ENCODE results near the gene TUT4.

The TUT4 gene

DNA sequence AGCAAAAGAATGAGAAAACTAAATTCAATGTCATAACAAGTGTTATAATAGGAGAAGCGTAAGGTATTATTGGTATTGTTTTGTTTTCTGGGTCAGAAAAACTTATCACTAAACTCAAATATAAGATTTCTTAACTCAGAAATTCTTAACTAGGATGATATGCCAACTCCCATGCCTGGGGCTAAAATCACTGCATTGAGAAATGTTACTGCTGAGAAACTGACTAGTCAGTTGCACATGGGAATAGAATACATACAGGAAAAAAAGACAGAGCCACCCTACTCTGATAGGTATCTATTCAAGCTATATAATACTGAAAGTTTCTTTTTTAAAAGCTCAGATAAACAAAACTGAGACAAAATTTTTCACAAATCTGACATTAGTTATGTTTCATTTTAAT, 92.2 kb downstream of the TUT4 start:
- no peak for DNase-seq

DNA sequence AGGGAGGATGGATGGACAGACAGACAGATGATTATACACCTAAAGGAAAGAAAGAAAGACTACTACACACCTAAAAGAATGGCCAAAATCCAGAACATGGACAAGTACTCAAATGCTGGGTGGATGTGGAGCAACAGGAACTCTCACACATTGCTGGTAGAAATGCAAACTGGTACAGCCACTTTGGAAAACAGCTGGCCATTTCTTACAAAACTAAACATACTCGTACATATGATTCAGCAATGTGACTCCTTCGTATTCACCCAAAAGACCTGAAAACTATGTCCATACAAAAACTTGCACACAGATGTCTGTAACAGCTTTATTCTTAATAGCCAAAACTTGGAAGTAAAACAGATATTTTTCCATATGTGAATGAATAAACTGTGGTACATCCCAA, 97.2 kb downstream of the TUT4 start:
- DNase-seq: no peak

DNA sequence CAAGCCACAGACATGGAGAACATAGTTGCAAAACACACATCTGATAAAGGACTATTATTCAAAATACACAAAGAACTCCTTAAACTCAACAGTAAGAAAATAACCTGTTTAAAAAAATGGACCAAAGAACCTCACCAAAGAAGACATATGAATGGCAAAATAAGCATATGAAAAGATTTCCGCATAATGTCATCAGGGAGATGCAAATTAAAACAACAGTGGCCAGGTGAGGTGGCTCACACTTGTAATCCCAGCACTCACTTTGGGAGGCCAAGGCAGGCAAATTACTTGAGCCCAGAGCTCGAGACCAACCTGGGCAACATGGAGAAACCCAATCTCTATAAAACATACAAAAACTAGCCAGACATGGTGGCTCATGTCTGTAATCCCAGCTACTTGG, 98.1 kb downstream of the TUT4 start:
- no peak for DNase-seq

- no peak for DNase-seq
Observed at GRCh38 chr1:52454127-52454526, 98.8 kb downstream of the TUT4 start.

GRCh38 chr1:52444463-52444862, 108.4 kb downstream of the TUT4 start:
- peak; percentile 79 for DNase-seq

DNA sequence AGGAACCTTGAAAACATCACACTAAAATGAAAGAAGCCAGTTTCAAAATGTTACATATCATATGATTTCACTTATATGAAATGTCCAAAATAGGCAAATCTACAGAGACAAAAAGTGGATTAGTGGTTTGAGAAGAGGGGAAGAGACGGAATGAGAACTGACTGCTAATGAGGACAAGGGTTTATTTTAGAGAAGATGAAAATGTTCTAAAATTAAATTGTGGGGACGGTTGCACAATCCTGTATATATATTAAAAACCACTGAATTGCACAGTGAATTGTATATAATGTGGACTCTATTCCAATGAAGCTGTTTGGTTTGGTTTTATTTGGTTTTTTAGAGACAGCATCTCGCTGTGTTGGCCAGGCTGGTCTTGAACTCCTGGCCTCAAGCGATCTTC, 112.9 kb downstream of the TUT4 start:
- no peak for DNase-seq

- no peak for DNase-seq
Observed at GRCh38 chr1:52436817-52437216, 116.1 kb downstream of the TUT4 start.

DNA sequence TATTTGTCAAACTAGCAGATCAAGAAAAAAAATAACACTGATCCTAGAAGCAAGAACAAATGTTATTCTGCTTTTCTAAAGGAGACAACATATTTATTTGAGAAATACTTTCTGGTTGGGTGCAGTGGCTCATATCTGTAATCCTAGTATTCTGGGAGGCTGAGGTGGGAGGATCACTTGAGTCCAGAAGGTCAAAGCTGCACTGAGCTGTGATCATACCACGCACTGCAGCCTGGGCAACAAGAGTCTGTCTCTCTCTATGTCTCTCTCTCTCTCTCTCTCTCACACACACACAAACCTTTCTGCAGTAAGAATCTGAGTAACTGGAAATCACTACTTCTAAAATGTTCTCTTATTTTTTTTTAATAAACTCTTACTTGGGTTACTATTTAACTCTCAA, 117.2 kb downstream of the TUT4 start:
- DNase-seq: no peak

DNA sequence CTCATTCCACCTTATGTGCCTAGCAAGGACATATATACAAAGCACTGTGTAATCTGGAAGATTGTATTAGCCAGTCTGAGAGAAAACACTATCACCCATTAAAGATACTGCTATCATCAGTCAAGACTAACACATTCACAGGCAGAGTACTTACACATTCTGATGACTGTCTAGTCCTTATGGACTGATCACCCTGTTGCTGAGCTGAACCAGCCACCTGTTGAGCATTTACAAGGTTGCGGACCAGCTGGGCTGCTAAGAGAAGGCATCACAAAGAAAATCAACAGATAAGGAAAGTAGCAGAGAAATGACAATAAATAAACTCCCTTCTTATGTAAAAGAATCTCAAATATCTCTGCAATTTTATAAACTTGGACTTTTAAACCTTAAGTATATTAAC, 117.7 kb downstream of the TUT4 start:
- peak; percentile 26 for DNase-seq

- DNase-seq: no peak
Observed at GRCh38 chr1:52432807-52433206, 120.1 kb downstream of the TUT4 start.

DNA sequence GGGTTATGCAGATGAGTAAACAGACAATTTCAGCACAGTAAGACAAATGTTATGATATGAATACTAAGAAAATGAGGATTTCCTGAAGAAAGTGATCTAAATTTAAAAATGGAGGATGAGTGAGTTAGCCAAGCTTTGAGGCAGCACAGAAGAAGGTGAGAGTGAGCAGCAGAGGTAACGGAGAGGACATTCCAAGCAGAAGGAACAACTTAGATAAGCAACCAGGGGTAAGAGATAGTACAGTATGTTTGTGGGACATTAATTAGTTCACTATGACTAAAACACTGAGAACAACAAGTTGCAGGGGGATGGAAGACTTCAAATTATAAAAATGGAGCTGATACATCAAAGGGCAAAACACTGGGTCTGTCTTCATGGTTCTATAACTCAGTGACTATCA, 125.7 kb downstream of the TUT4 start:
- DNase-seq: no peak

- no peak for DNase-seq
Observed at GRCh38 chr1:52426371-52426770, 126.5 kb downstream of the TUT4 start.

DNA sequence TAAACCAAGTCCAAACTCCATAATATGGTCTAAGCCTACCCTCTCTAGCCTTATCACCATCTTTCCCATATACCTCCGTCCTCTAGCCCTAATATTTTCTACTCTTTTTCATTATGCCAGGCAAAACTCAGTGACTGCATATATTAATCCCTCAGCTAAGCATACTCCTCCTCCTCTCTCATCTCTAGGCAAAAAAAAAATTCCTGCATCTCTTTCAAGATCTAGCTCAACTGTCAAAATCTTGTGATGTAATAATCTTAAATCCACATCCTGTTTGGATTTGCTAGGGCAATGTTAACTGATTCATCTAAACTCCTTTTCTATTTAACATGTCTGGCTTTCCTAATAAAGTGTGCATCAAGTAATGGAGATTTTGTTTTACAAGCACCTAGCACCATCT, 128.1 kb downstream of the TUT4 start:
- no peak for DNase-seq

DNA sequence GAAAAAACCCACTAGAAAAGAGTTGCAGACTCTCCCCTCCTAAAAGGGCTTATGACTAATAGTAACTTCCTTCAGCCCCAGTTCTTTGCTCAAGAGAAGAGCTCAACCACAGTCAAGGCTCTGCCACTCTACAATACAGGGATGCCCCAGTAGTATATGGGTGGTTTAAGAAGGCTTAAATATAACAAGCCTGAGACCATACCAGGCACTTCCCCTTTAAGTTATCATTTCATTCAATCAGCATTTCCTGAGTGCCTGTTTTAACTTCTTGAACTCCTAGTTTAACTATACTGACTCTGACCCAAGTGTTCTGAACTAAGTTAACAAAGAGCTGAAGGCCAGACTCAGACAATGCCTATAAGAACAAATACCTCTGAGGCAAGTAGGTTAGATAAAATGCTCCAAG, 128.7 kb downstream of the TUT4 start:
- no peak for DNase-seq

- DNase-seq: no peak
Observed at GRCh38 chr1:52423771-52424170, 129.1 kb downstream of the TUT4 start.

- DNase-seq: no peak
Observed at GRCh38 chr1:52423055-52423454, 129.8 kb downstream of the TUT4 start.

DNA sequence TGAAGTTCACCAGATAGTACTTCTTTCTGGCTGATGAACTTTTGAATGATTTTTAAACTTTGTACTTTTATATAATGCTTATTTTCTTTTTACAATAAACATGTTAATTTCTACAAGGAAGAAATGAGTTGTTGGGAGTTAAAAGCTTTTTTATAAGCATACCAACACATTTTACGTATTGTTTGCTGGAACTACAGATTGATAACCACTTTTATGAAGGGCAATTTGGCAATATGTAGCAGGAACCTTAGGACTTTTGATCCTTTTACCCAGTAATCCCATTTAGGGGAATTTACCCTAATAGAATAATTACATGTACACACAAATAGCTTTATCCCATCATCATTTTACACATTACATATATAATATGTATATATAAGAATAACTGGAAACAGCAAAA, 132.2 kb downstream of the TUT4 start:
- peak; percentile 37 for DNase-seq

- DNase-seq: no peak
Observed at GRCh38 chr1:52416811-52417210, 136.1 kb downstream of the TUT4 start.

GRCh38 chr1:52414942-52415341, 137.9 kb downstream of the TUT4 start:
- no peak for DNase-seq

GRCh38 chr1:52413410-52413989, 139.4 kb downstream of the TUT4 start:
- DNase-seq: no peak

DNA sequence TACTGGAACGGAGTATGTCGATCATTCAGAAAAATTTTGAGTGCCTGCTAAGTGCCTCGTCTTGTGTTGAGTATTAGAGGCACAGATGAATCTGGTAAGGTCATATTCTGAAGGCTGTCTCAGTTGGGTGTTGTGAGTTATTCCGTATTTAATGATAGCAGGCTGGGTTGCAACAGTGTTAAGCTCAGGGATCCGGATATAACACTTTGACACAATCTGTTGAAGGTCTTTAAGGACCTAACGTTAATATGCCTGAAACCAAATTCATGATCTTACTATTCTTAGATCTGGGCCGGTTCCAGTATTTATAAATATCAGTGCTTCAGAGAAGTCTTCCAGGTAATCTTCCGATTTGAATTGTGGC, 147.9 kb downstream of the TUT4 start:
- no peak for DNase-seq

- DNase-seq: peak; percentile 100
Observed at GRCh38 chr1:52404116-52404974, 148.5 kb downstream of the TUT4 start, which contains the start of the genes ORC1 and PRPF38A. Gene ORC1, minus strand, starts transcription at chr1:52404423. Its CDS starts 2,200 bp downstream, at chr1:52402223. Gene PRPF38A, plus strand, starts transcription at chr1:52404602. Its CDS starts 148 bp downstream, at chr1:52404750.

- peak; percentile 71 for DNase-seq
Observed at GRCh38 chr1:52403566-52404115, 149.3 kb downstream of the TUT4 start.

DNA sequence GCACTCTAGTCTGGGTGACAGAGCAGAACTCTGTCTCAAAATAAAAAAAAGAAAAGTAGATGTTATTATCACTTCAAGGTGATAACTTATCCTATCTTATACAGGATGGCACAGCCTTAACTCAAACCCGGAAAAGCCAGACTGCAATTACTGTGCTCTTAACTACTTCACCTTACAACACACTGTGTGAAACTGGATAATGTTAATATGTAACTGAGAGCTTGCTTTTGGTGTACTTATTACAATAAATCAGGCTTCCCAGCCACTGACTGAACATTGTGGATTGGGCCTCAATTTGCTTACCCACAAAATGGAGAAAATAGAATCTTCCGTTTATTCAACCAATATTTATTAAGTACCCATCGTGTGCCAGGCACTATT, 150.0 kb downstream of the TUT4 start:
- DNase-seq: no peak
